ENCODE results near the gene DLX3. TPM values are rescaled to one million over a fixed set of nuclear protein-coding genes. Genes with fewer than 3 reads are reported as not detected.
"Not testable (repeated sequence)": the region's sequence is repeated elsewhere in the genome, so short reads cannot be mapped to it uniquely, and the experiment has no call there.

The DLX3 gene
- total RNA-seq = not detected
- long read RNA-seq = 0 reads

- ATAC-seq = peak; percentile 69
- intact Hi-C loops (cut with micrococcal nuclease) = loop anchor here (5.0 kb wide), 2 partner anchors 118 to 133 kb away; no protein-coding TSS in a partner anchor
Measured at GRCh38 chr17:49995055-49995738, at the start of gene DLX3. Gene DLX3 (minus strand): TSS chr17:49995224. CDS start chr17:49994998, 226 bp downstream.

DNA sequence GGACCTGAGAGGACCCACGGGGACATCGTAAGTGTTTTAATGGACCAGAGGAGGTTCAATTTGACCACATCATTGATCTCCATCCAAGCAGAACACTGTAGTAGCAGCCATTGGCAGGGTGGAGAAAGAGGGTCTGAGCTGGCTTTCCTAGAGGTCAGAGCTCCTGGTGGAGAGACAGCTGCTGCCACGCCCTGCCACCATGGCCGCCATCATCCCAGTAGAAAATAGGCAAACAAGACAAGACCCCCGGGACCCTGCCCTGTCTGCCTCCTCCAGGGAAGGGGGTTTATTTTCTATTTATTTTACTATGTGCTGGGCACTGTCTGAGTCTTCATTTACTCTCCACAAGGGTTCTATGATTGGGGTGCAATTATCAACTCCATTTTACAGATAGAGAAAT is 49.5 kb upstream of the DLX3 start:
- DNase-seq (no peak), ATAC-seq (no peak)
- intact Hi-C loops (cut with micrococcal nuclease) = no loop called here

More at GRCh38 chr17:49995055-49995738, at the start of gene DLX3:
- DNase-seq = peak; percentile 82

- peak; percentile 48 for DNase-seq
- intact Hi-C loops (cut with micrococcal nuclease) = no loop called here
- ATAC-seq = peak; percentile 59
Measured at GRCh38 chr17:50043290-50044148, 48.5 kb upstream of the DLX3 start.

DNA sequence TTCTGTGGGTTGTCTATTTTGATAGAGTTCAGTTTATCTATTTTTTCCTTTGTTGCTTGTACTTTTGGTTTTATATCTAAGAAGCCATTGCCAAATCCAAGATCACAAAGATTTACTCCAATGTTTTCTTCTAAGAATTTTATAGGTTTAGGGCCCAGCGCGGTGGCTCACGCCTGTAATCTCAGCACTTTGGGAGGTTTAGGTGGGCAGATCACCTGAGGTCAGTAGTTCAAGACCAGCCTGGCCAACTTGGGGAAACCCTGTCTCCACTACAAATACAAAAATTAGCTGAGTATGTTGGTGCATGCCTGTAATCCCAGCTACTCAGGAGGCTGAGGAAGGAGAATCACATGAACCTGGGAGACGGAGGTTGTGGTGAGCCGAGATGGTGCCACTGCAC is 47.2 kb upstream of the DLX3 start:
- ATAC-seq = no peak

DNA sequence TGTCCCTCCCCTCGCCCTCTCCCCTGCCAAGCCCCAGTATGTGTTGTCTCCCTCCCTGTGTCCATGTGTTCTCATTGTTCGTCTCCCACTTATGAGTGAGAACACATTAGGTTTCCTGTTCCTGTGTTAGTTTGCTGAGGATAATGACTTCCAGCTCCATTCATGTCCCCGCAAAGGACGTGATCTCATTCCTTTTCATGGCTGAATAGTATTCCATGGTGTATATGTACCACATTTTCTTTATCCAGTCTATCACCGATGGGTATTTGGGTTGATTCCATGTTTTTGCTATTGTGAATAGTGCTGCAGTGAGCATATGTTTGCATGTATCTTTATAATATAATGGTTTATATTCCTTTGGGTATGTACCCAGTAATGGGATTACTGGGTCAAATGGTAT is 45.5 kb upstream of the DLX3 start:
- ATAC-seq; DNase-seq; intact Hi-C loops (cut with micrococcal nuclease): not testable (repeated sequence)

More for the DNA sequence above, 47.2 kb upstream of the DLX3 start:
- intact Hi-C loops (cut with micrococcal nuclease) = no loop called here
- no peak for DNase-seq

- DNase-seq (no peak), ATAC-seq (no peak)
- intact Hi-C loops (cut with micrococcal nuclease) = no loop called here
Measured at GRCh38 chr17:50039058-50039457, 44.0 kb upstream of the DLX3 start.

DNA sequence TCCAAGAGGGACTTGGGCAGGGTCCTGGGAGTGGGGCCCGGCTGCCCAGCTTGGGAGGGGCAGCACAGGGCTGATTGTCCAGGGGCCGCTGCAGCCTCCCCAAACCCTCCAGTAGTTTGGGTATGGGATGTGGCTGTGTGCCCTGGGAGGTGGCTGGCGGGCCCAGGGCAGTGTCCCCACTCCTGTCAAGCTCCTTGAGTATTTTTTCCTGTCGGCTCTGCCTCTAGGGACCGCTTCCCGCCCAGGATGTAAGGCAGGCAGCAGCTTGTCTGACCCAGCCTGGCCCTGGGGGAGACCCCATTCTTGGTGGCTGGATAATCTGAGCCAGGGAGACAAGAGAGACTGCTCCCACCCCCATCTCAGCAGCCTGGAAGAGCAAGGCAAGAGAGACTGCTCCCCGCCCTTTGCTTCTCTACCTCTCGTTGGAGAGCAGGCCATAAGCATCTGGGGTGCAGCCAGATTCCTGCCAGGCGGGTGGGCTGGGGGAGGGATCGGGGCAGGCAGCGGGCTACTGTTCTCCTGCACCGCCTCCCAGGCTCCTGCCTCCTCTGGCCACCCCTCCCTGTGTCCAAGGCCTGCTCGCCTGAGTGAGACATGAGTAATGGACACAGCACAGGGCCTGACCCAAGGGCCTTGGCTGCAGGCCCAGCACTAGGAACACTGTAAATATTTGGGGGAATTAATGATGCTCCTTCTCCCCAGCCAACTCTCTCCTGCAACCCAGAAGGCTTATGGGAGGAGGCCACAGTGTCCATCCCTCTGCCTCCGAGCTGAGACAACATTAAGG is 42.5 kb upstream of the DLX3 start:
- ATAC-seq = peak; percentile 72
- DNase-seq = peak; percentile 56
- intact Hi-C loops (cut with micrococcal nuclease) = no loop called here

- DNase-seq (no peak), ATAC-seq (no peak)
- intact Hi-C loops (cut with micrococcal nuclease) = no loop called here
Measured at GRCh38 chr17:50036455-50037261, 41.6 kb upstream of the DLX3 start.

GRCh38 chr17:50035945-50036344 is 40.9 kb upstream of the DLX3 start:
- ATAC-seq = no peak
- DNase-seq = no peak
- intact Hi-C loops (cut with micrococcal nuclease) = no loop called here

- no peak for ATAC-seq
- no peak for DNase-seq
- intact Hi-C loops (cut with micrococcal nuclease) = no loop called here
Measured at GRCh38 chr17:50035421-50035879, 40.4 kb upstream of the DLX3 start.

DNA sequence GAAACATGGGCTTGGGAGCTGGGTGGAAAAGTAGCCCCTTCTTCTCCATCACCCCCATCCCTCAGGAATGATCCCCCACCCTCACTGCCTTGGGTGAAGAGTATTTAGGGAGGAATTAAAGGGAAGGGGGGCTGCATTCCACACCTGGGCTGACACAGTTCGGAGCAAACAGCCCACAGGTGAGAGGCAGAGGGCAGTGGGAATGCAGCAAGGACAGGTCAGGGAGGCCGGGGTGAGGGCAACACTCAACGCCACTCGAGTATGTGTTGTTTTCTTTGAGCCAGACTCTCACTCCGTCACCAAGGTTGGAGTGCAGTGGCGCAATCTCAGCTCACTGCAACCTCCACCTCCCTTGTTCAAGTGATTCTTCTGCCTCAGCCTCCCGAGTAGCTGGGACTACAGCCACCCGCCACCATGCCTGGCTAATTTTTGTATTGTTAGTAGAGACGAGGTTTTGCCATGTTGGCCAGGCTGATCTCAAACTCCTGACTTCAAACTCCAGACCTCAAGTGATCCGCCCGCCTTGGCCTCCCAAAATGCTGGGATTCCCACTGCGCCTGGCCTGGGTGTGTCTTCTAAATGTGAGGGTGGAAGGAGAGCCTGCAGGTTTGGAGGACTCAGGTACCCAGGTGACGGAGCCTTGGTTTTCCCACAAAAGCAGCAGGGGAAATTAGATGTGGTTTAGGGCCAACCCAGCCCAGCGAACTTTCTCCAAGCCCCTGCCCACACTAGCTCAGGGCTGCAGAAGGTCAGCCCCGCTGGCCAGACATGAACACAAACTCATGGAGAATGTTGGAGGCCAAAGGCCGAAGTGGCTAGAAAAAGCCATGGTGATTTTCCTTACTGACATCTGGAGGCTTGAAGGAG is 39.7 kb upstream of the DLX3 start:
- DNase-seq (no peak), ATAC-seq (no peak)
- intact Hi-C loops (cut with micrococcal nuclease) = no loop called here

DNA sequence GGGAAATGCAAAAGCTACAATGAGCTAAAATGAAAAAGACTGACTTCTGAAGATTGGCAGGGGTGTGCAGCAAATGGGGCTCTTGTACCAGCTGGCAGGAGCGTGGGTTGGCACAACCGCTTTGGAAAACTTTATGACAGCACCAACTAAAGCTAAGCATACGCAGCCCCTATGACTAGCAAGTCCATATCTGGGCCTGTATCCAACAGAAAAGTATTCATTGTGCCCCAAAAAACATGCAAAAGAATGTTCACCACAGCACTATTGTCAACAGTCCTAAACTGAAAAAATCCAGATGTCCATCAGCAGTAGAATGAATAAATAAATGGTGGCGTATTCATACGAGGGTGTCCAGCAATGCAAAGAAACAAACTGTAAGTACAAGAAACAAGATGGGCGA is 38.3 kb upstream of the DLX3 start:
- ATAC-seq = no peak
- intact Hi-C loops (cut with micrococcal nuclease) = no loop called here
- DNase-seq = no peak

GRCh38 chr17:50029185-50029584 is 34.2 kb upstream of the DLX3 start:
- ATAC-seq = no peak
- intact Hi-C loops (cut with micrococcal nuclease) = no loop called here
- DNase-seq = no peak

DNA sequence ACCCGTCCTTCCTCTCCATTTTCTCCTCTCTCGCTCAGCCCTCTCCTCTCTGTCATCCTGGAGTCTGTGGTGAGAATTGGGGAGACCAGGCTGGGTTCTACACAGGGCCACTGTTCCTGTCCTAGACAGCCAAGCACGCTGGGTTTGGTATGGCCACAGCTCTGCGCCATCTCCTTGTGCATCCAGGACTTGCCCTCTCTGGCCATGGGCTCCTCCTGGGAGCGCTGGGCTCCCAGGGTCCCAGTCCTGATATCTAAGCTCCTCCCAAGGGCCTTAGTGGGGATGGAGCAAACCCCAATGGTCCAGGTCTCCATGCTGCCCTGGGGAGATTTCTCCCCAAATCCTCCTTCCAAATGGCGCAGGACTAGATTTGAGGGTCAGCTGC is 33.7 kb upstream of the DLX3 start:
- intact Hi-C loops (cut with micrococcal nuclease) = no loop called here
- ATAC-seq (no peak), DNase-seq (no peak)

DNA sequence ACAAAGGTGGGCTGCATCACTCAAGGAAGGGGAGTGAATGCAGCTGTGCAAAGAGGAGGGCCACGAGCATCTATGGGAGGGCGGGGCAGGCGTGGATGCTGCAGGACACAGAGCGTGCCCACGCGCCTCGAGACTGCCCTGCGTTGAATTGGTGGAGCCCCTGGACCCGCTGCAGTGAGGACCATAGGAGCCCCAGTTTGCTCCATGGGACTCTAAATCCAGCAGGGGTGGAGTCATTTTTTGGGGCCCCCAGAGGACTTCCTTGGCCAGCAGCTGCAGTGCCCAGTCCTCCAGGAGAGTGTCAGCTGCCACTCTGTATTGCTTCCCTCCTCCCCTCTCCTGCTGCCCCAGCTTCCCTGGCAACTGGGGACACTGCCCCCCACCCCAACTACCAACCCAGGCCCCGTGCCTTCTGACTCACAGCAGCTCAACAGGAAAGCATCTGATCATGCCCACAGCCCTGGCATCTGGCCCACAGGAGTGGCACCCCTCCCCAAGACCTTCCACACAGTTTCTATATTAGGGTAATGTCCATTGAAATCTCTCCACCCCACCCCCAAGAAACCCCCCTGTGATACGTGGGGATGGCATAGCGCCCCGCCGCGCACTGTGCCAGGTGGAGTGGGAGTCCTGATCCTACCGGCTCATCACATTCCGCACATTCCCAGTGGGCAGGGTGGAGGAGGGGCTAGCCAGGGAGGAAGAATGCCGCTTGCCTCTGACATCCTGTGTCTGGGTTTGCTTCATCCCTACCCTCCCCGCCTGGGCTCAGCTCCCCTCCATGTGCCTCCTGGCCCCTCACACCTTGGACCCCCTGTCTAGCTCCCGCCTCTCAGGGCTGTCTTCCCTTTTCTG is 33.1 kb upstream of the DLX3 start:
- ATAC-seq = no peak
- DNase-seq = no peak
- intact Hi-C loops (cut with micrococcal nuclease) = loop anchor here (2.0 kb wide), 1 partner anchor 59 kb away; no protein-coding TSS in a partner anchor

DNA sequence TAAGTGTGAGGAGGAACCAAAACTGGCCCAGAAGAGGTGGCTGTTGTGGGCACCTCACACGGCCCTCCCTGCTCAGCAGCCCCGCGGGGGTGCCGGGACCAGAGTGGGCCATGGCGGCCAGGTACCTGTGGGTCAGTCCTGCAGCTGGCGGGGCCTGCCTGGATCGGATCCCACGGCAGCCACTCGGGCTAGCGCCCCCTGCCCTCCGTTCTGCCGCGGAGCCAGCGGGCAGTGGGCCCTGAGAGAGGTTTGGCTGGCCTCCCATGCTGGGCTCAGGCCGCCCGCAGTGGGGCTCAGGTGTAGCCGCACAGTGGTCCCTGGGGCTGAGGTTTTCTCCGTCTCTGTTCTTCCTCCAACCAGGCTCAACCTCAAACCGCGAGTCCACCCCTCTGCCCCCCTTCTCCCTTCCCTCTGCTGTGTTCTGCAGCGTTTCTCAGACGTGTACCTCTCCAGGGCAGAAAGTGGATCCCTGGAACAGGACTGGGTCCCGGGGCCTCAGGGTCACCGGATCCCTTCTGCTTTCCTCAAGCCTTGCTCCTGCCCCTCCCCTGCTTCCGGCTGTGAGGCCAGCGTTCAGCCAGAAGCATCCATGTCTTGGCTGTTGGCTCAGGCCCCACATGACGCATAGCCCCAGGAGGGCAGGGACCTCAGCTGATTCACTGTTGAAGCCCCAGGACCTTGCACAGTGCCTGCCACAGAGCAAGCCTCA is 32.3 kb upstream of the DLX3 start:
- peak; percentile 65 for ATAC-seq
- intact Hi-C loops (cut with micrococcal nuclease) = loop anchor here (2.0 kb wide), 1 partner anchor 59 kb away; no protein-coding TSS in a partner anchor
- peak; percentile 60 for DNase-seq

Measured in left ventricle myocardium superior (tissue), 1 donor.